Mesenteric fat pad (tissue), 1 donor: Measurements from ENCODE around the gene SELENOS. TPM values are rescaled to one million over a fixed set of nuclear protein-coding genes. Genes with fewer than 3 reads are reported as not detected.

ENCODE experiments used
- DNase-seq: peaks from one replicate; pipeline ENCODE4 v3.0.0-alpha.2; 2020; ENCODE audit warnings: low spot score
- total RNA-seq: library from RNA; stranded (reverse); fragmentation: NEBNext Ultra II Directional; extraction: Animal tissue kit (Norgen Biotek cat#: 25700); gene quantifications from one replicate; pipeline ENCODE4 v1.2.1, GENCODE V29; 2021
- donor health status: DM: yes; HTN: yes; CAD: no.

SELENOS gene
- total RNA-seq, 1 donor from 2014 or later: 87.2 TPM

GRCh38 chr15:101251830-101252820, 25.2 kb downstream of the SELENOS start, which contains the start of gene CHSY1:
TSS of gene CHSY1 (minus strand) at chr15:101252048. CDS start at chr15:101251456, 592 bp downstream.
- peak; percentile 99 for DNase-seq

GRCh38 chr15:101250873-101251829, 26.1 kb downstream of the SELENOS start:
- DNase-seq: no peak

- DNase-seq: no peak
These were observed 26.9 kb downstream of the SELENOS start for GRCh38 chr15:101250341-101250831.

- no peak for DNase-seq
These were observed 29.0 kb downstream of the SELENOS start for GRCh38 chr15:101248274-101248673.

- DNase-seq: no peak
These were observed 30.2 kb downstream of the SELENOS start for GRCh38 chr15:101246824-101247745.

GRCh38 chr15:101246391-101246790, 30.9 kb downstream of the SELENOS start:
- DNase-seq: no peak

- no peak for DNase-seq
These were observed 32.2 kb downstream of the SELENOS start for GRCh38 chr15:101244889-101245668.

- no peak for DNase-seq
These were observed 33.1 kb downstream of the SELENOS start for GRCh38 chr15:101244036-101244781.

GRCh38 chr15:101243420-101243819, 33.9 kb downstream of the SELENOS start:
- DNase-seq: no peak

GRCh38 chr15:101242999-101243336, 34.3 kb downstream of the SELENOS start:
- no peak for DNase-seq

- no peak for DNase-seq
These were observed 34.9 kb downstream of the SELENOS start for GRCh38 chr15:101242160-101242998.

GRCh38 chr15:101240358-101240757, 36.9 kb downstream of the SELENOS start:
- DNase-seq: no peak

- no peak for DNase-seq
These were observed 37.6 kb downstream of the SELENOS start for GRCh38 chr15:101239724-101240136.

GRCh38 chr15:101237251-101237650, 40.0 kb downstream of the SELENOS start:
- no peak for DNase-seq

- DNase-seq: no peak
These were observed 43.5 kb downstream of the SELENOS start for GRCh38 chr15:101233651-101234280.

- DNase-seq: no peak
These were observed 44.6 kb downstream of the SELENOS start for GRCh38 chr15:101232677-101233076.

- no peak for DNase-seq
These were observed 49.0 kb downstream of the SELENOS start for GRCh38 chr15:101228313-101228712.
